Colonic mucosa (tissue), 4 donors: ENCODE results near the gene GPLD1. TPM values are rescaled to one million over a fixed set of nuclear protein-coding genes. Genes with fewer than 3 reads are reported as not detected.

Source experiments
- DNase-seq: peaks from one replicate; pipeline ENCODE4 v3.0.0-alpha.2; 2020
- H3K27ac ChIP-seq: fragments of 200-600 bp; one replicate; pipeline ENCODE4 v1.8.0; 2021
- H3K27me3 ChIP-seq: fragments of 200-600 bp; one replicate; pipeline ENCODE4 v1.8.0; 2021
- H3K36me3 ChIP-seq: fragments of 200-600 bp; one replicate; pipeline ENCODE4 v1.8.0; 2021
- H3K4me1 ChIP-seq: fragments of 200-600 bp; one replicate; pipeline ENCODE4 v1.8.0; 2021; ENCODE audit warnings: mild to moderate bottlenecking
- H3K4me3 ChIP-seq: fragments of 200-600 bp; one replicate; pipeline ENCODE4 v1.8.0; 2021
- H3K9ac ChIP-seq, 2 donors: one replicate each; pipeline ENCODE4 v1.7.0; 2013; ENCODE audit warnings: control low read depth in 2 of 2, low read depth in 2 of 2, low read length in 2 of 2
- H3K9me3 ChIP-seq: fragments of 200-600 bp; one replicate; pipeline ENCODE4 v1.8.0; 2021
- intact Hi-C: fragments of 100-400 bp; cut with DNase I; formaldehyde crosslinking; loops from one replicate; pipeline ENCODE4 v1.14.1; 2022
- total RNA-seq, 2 donors: library from RNA; stranded (reverse); fragmentation: NEBNext Ultra II Directional in 1 of 2; extraction: Animal tissue kit (Norgen Biotek cat#: 25700) in 1 of 2; gene quantifications; one replicate each; pipeline ENCODE4 v1.2.1, GENCODE V29; 2021
- TF ChIP-seq, protein P1 (sequence below): fragments of 200-600 bp; IDR thresholded peaks from one replicate; pipeline ENCODE4 v1.8.0; 2022; ENCODE audit warnings: antibody characterized with exemption, mild to moderate bottlenecking
- donor health status: healthy.
- donor health status: DM: no; HTN: no; CAD: no.
- donor health status: DM: no; HTN: no; CAD: no.

Gene GPLD1
- total RNA-seq, 2 donors from 2014 or later, result 0.84 to 0.88 TPM

DNA sequence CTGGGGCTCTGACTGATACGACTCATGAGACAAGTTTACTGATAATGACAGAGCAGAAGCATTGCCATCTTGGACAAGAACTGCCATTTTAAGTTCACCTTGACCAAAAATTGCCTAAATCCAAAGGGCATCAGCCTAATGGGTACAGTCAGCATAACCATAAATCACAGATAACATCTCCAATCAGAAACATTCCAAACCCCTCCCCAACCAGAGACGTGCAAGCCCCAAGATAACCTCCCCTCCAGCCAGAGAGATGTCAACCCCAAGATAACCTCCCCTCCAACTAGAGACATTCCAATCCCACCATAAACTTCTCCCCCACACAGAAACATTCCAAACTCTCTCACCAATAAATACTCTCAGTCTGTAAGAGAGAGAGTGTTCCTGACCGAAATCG, 10.5 kb downstream of the GPLD1 start:
- H3K9ac ChIP-seq, result no peak overlapping the region
- H3K27ac ChIP-seq, result no peak overlapping the region
- intact Hi-C loops, result no loop called here
- no peaks in the 10 kb centered on the region for H3K4me1 ChIP-seq
- TF ChIP-seq, protein P1, sequence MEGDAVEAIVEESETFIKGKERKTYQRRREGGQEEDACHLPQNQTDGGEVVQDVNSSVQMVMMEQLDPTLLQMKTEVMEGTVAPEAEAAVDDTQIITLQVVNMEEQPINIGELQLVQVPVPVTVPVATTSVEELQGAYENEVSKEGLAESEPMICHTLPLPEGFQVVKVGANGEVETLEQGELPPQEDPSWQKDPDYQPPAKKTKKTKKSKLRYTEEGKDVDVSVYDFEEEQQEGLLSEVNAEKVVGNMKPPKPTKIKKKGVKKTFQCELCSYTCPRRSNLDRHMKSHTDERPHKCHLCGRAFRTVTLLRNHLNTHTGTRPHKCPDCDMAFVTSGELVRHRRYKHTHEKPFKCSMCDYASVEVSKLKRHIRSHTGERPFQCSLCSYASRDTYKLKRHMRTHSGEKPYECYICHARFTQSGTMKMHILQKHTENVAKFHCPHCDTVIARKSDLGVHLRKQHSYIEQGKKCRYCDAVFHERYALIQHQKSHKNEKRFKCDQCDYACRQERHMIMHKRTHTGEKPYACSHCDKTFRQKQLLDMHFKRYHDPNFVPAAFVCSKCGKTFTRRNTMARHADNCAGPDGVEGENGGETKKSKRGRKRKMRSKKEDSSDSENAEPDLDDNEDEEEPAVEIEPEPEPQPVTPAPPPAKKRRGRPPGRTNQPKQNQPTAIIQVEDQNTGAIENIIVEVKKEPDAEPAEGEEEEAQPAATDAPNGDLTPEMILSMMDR, result no peak
- H3K4me3 ChIP-seq, result no peak overlapping the region
- DNase-seq, result no peak
- H3K9me3 ChIP-seq, result no peaks in the 10 kb centered on the region
- H3K27me3 ChIP-seq, result no peaks in the 10 kb centered on the region
- H3K36me3 ChIP-seq, result no peaks in the 10 kb centered on the region

DNA sequence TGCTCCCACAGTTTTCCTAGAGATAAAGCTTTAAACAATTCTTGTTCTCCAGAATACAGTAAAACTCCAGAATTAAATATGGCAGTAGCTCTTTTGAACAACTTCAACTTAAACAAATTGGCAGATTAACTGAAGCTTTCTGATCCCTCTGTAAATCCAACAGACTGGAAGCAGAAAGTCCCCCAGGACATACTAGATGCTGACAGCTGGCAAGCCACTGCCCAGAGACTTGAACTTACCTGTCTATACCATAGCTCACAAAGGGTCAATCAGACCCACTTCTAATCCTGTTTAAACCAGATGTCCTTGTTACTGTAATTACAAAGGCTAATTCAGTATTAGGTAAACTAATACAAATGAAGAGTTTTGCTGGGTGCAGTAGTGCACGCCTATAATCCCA, 12.3 kb downstream of the GPLD1 start:
- H3K9me3 ChIP-seq, result no peaks in the 10 kb centered on the region
- no peak for DNase-seq
- no peak overlapping the region for H3K9ac ChIP-seq
- TF ChIP-seq, protein P1, result no peak
- no peaks in the 10 kb centered on the region for H3K27me3 ChIP-seq
- H3K4me3 ChIP-seq, result no peak overlapping the region
- no peaks in the 10 kb centered on the region for H3K36me3 ChIP-seq
- H3K27ac ChIP-seq, result no peak overlapping the region
- intact Hi-C loops, result no loop called here
- no peaks in the 10 kb centered on the region for H3K4me1 ChIP-seq

DNA sequence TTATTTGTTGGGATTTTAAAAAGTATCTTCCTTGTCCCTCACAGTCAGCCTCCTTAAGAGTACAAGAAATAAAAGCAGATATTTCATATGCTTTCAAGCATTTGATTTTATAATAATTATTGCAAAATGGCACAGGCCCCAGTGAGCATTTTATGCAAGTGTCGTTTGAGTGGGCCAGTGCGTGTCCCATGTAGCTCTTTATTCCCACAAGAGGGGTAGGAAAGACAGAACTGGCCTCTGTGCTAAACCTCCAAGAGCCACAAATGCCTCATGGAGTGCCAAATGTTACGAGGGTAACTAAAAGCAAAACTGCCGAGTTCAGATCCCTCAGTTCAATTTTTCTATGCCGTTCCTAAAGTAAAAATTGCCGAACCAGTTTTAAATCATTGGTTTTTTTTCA, 12.7 kb downstream of the GPLD1 start:
- no peaks in the 10 kb centered on the region for H3K27me3 ChIP-seq
- TF ChIP-seq, protein P1, result no peak
- no peaks in the 10 kb centered on the region for H3K4me1 ChIP-seq
- H3K36me3 ChIP-seq, result no peaks in the 10 kb centered on the region
- no peak overlapping the region for H3K27ac ChIP-seq
- intact Hi-C loops, result no loop called here
- no peak overlapping the region for H3K9ac ChIP-seq
- H3K4me3 ChIP-seq, result no peak overlapping the region
- DNase-seq, result no peak
- H3K9me3 ChIP-seq, result no peaks in the 10 kb centered on the region

DNA sequence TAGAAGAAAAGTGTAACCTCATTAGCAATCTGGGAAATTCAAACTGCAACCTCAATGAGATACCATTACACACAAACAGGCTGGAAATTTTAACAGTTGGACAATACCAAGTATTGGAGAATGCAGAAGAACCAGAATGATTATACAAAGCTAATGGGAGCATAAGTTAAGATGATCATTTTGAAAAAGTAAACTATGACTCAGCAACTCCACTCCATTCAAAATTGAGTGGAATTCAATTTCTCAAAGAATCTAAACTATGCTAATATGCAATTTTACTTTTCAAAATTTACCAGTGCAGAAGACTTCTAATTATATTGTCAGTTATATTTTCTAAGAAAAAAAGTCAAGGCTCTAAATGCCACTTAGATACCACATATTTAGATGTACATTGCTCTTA, 17.2 kb downstream of the GPLD1 start:
- Histone ChIP-seq H3K27me3 (no peaks in the 10 kb centered on the region), H3K9ac (no peak overlapping the region), H3K36me3 (no peaks in the 10 kb centered on the region), H3K4me3 (no peak overlapping the region), H3K27ac (no peak overlapping the region), H3K9me3 (no peaks in the 10 kb centered on the region), H3K4me1 (no peaks in the 10 kb centered on the region)
- intact Hi-C loops, result no loop called here
- TF ChIP-seq, protein P1, result no peak
- DNase-seq, result no peak

DNA sequence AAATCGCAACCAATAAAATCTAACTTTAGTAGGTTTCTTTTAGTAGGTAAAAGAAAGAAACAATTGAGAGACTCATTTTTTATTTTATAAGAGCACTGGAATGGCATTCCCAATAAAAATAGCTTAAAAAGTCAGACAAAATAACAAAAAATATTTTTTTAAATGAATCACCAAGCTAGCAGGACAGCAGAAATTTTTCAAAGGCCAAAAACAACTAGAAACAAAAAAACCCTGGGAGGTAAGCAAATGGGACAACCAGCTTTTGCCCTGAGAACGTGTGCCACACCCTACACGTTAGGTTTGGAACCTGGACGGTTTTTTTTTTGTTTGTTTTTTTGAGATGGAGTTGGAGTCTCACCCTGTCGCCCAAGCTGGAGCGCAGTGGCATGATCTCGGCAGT, 19.6 kb downstream of the GPLD1 start:
- no peaks in the 10 kb centered on the region for H3K27me3 ChIP-seq
- intact Hi-C loops, result no loop called here
- H3K9me3 ChIP-seq, result no peaks in the 10 kb centered on the region
- H3K9ac ChIP-seq, result no peak overlapping the region
- H3K4me3 ChIP-seq, result no peak overlapping the region
- H3K36me3 ChIP-seq, result no peaks in the 10 kb centered on the region
- no peak for DNase-seq
- TF ChIP-seq, protein P1, result no peak
- H3K27ac ChIP-seq, result no peak overlapping the region
- no peaks in the 10 kb centered on the region for H3K4me1 ChIP-seq
